IMR-90 (cell line): ENCODE data around the gene DEDD2.

Experiments used
- CHD1 ChIP-seq: IDR thresholded peaks from 2 replicates; pipeline ENCODE4 v1.6.1; 2012; ENCODE audit warnings: low read depth, low read length, improper control_type of control experiment
- MAFK ChIP-seq: IDR thresholded peaks from 2 replicates; pipeline ENCODE4 v1.6.1; 2012; ENCODE audit warnings: low read depth, low read length, improper control_type of control experiment
- MAZ ChIP-seq: IDR thresholded peaks from 2 replicates; pipeline ENCODE4 v1.6.1; 2012; ENCODE audit warnings: low read depth, mild to moderate bottlenecking, low read length, improper control_type of control experiment, moderate library complexity, borderline replicate concordance
- MXI1 ChIP-seq: IDR thresholded peaks from 2 replicates; pipeline ENCODE4 v1.6.1; 2012; ENCODE audit warnings: low read depth, mild to moderate bottlenecking, low read length, moderate library complexity, borderline replicate concordance
- POLR2A ChIP-seq: IDR thresholded peaks from 2 replicates; pipeline ENCODE4 v1.6.1; 2012; ENCODE audit warnings: mild to moderate bottlenecking, low read depth, low read length
- RCOR1 ChIP-seq: IDR thresholded peaks from 2 replicates; pipeline ENCODE4 v1.6.1; 2012; ENCODE audit warnings: mild to moderate bottlenecking, low read length, improper control_type of control experiment; ENCODE audit not compliant: insufficient replicate concordance
- RFX5 ChIP-seq: IDR thresholded peaks from 2 replicates; pipeline ENCODE4 v1.8.0; 2012; ENCODE audit warnings: low read depth, mild to moderate bottlenecking, low read length, moderate library complexity
- TF ChIP-seq, protein P1 (sequence below): conservative IDR thresholded peaks from 2 replicates; pipeline ENCODE4 v1.5.1; 2012; ENCODE audit warnings: mild to moderate bottlenecking, low read depth, low read length, improper control_type of control experiment
- TF ChIP-seq, protein P2 (sequence below): fragments of 150-350 bp; IDR thresholded peaks from 2 replicates; pipeline ENCODE4 v1.6.1; 2017; ENCODE audit warnings: mild to moderate bottlenecking, antibody characterized with exemption, low read length, low read depth
- TF ChIP-seq, protein P3 (sequence below): fragments of 150-350 bp; IDR thresholded peaks from 2 replicates; pipeline ENCODE4 v1.6.1; 2016; ENCODE audit warnings: low read depth, mild to moderate bottlenecking, low read length, moderate library complexity, borderline replicate concordance

DNA sequence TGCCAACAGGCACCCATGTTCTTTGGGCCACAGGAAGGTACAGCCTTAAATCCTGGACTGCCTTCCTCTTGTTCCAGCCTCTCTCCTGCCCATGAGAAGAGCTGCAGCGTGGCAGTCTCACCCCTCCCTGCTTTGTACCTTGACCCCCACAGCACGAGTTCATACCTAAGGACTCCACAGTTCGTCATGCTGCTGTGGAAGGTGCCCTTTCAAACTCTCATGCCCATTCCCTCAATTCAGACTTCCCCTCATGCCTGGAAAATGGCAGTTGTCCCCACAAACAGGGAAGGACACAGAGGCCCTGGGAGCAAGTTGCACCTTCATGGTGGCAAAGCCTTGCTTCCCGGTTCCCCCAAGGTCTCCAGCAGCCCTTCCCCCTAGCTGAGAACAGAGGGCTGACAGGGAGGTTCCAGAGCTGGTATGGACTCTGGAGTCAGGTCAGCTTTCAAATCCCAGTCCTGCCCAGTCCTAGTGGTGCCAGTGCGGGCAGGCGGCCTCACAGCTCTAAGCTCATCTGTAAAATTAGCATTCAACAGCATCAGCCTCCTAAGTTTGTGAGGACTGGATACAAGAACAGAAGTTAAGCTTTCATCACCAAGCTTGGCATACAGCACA lies 16.3 kb upstream of the DEDD2 start:
- TF ChIP-seq, protein P1, sequence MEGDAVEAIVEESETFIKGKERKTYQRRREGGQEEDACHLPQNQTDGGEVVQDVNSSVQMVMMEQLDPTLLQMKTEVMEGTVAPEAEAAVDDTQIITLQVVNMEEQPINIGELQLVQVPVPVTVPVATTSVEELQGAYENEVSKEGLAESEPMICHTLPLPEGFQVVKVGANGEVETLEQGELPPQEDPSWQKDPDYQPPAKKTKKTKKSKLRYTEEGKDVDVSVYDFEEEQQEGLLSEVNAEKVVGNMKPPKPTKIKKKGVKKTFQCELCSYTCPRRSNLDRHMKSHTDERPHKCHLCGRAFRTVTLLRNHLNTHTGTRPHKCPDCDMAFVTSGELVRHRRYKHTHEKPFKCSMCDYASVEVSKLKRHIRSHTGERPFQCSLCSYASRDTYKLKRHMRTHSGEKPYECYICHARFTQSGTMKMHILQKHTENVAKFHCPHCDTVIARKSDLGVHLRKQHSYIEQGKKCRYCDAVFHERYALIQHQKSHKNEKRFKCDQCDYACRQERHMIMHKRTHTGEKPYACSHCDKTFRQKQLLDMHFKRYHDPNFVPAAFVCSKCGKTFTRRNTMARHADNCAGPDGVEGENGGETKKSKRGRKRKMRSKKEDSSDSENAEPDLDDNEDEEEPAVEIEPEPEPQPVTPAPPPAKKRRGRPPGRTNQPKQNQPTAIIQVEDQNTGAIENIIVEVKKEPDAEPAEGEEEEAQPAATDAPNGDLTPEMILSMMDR, result no peak
- TF ChIP-seq MXI1 (no peak), POLR2A (no peak), CHD1 (no peak), MAFK (no peak), RFX5 (no peak), MAZ (no peak), RCOR1 (no peak)
- TF ChIP-seq, protein P2, sequence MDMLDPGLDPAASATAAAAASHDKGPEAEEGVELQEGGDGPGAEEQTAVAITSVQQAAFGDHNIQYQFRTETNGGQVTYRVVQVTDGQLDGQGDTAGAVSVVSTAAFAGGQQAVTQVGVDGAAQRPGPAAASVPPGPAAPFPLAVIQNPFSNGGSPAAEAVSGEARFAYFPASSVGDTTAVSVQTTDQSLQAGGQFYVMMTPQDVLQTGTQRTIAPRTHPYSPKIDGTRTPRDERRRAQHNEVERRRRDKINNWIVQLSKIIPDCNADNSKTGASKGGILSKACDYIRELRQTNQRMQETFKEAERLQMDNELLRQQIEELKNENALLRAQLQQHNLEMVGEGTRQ, result no peak
- TF ChIP-seq, protein P3, sequence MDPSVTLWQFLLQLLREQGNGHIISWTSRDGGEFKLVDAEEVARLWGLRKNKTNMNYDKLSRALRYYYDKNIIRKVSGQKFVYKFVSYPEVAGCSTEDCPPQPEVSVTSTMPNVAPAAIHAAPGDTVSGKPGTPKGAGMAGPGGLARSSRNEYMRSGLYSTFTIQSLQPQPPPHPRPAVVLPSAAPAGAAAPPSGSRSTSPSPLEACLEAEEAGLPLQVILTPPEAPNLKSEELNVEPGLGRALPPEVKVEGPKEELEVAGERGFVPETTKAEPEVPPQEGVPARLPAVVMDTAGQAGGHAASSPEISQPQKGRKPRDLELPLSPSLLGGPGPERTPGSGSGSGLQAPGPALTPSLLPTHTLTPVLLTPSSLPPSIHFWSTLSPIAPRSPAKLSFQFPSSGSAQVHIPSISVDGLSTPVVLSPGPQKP, result no peak
